Stomach smooth muscle (tissue), 2 donors: ENCODE measurements around the gene NDE1.

Experiments used
- H3K27ac ChIP-seq: one replicate; pipeline ENCODE4 v1.7.0; 2013; ENCODE audit warnings: mild to moderate bottlenecking, low read length, inconsistent platforms
- H3K27me3 ChIP-seq, 2 donors: one replicate each; pipeline ENCODE4 v1.7.0; 2013; ENCODE audit warnings: low read length in 2 of 2; ENCODE audit not compliant: insufficient read depth in 2 of 2, control insufficient read depth in 1 of 2
- H3K36me3 ChIP-seq, 2 donors: one replicate each; pipeline ENCODE4 v1.7.0; 2013; ENCODE audit warnings: low read length in 2 of 2; ENCODE audit not compliant: control insufficient read depth in 2 of 2, insufficient read depth in 2 of 2
- H3K4me1 ChIP-seq: one replicate; pipeline ENCODE4 v1.7.0; 2013; ENCODE audit warnings: low read length; ENCODE audit not compliant: control insufficient read depth, insufficient read depth
- H3K4me3 ChIP-seq, 2 donors: one replicate each; pipeline ENCODE4 v1.7.0; 2013; ENCODE audit warnings: low read length in 2 of 2
- H3K9ac ChIP-seq, 2 donors: one replicate each; pipeline ENCODE4 v1.7.0; 2013; ENCODE audit warnings: low read length in 2 of 2, mild to moderate bottlenecking in 1 of 2
- H3K9me3 ChIP-seq, 2 donors: one replicate each; pipeline ENCODE4 v1.7.0; 2013; ENCODE audit warnings: low read length in 2 of 2; ENCODE audit not compliant: control insufficient read depth in 2 of 2
- donor health status: healthy.
- donor health status: Pancreatic carcinoma.

The NDE1 gene

DNA sequence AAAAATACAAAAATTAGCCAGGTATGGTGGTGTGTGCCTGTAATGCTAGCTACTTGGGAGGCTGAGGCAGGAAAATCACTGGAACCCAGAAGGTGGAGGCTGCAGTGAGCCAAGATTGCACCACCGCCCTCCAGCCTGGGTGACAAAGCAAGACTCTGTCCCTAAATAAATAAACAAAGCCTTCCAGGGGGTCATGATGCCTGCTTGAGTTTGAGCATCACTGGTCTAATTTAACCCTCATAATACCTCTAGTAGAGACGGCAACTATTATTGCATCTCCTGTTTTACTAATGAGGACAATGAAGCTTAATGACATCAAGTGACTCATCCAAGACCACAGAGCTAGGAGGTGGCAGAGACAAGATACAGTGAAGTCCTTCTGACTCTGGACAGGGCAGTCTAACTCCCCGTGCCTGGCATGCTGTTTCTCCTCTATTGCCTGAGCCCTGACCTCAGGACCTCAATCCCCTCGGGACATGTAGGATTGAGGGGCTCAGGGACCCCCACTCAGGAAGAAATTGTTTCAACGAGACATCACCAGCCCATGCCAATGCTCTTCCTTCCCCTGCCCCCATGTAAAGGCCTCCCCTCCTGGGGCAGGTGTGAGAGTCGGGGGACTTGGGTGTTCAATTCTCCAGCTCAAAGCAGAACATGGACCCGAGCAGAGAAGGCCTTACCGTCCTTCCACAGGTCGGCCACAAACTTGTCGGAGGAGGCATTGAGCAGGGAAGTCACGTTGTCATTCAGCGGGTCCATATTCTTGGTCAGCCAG is 102.9 kb downstream of the NDE1 start:
- peak overlapping the region; percentile 76 for H3K27ac ChIP-seq
- H3K9ac ChIP-seq, result peak overlapping the region in 1 of 2 donors; percentile 29
- no peaks in the 10 kb centered on the region for H3K27me3 ChIP-seq
- H3K4me3 ChIP-seq, result no peak overlapping the region
- peaks cover 74 to 78% of the 10 kb centered on the region in 2 donors for H3K36me3 ChIP-seq
- H3K4me1 ChIP-seq, result peaks cover 36% of the 10 kb centered on the region
- H3K9me3 ChIP-seq, result no peaks in the 10 kb centered on the region

GRCh38 chr16:15754821-15755534 is 104.9 kb downstream of the NDE1 start:
- H3K9ac ChIP-seq, result no peak overlapping the region
- no peak overlapping the region for H3K4me3 ChIP-seq
- H3K27me3 ChIP-seq, result no peaks in the 10 kb centered on the region
- peak overlapping the region; percentile 41 for H3K27ac ChIP-seq
- peaks cover 70 to 75% of the 10 kb centered on the region in 2 donors for H3K36me3 ChIP-seq
- H3K4me1 ChIP-seq, result peaks cover 36% of the 10 kb centered on the region
- no peaks in the 10 kb centered on the region for H3K9me3 ChIP-seq

DNA sequence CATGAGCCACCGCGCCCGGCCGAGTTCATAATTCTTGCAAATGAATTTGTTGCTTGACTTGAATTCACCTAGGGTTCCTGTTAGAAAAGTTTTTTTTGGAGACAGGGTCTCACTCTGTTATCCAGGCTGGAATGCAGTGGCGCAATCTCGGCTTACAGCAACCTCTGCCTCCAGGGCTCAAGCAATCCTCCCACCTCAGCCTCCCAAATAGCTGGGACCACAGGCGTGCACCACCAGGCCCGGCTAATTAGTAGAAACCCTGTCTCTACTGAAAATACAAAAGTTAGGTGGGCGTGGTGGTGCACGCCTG is 107.0 kb downstream of the NDE1 start:
- Histone ChIP-seq H3K4me3 (no peak overlapping the region), H3K36me3 (peaks cover 71 to 80% of the 10 kb centered on the region in 2 donors), H3K27ac (no peak overlapping the region), H3K4me1 (peaks cover 29% of the 10 kb centered on the region), H3K9ac (no peak overlapping the region), H3K9me3 (no peaks in the 10 kb centered on the region), H3K27me3 (no peaks in the 10 kb centered on the region)

DNA sequence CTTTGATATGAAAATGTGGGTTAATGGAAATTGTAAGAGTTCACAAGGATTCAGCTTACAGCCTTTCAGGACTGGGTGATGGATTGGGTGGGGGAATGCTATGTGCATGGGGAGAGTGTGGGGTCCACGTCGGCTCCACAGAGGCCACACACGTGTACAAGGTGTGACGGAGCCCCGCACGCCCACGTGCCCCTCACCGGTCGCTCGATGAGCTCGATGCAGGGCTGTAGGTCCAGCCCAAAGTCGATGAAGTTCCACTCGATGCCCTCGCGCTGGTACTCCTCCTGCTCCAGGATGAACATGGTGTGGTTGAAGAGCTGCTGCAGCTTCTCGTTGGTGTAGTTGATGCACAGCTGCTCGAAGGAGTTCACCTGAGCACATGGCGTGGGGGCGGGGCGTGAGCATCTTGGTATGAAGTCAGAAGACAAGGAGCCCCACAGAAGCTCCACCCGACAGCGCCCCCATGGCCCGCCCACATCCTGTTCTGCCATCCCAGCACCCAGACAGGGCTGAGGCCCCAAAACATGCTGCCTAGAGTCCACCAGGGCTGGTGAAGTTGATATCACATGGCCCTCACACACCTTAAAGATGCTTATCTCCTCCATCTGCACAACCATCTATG is 107.7 kb downstream of the NDE1 start:
- Histone ChIP-seq H3K27ac (peak overlapping the region; percentile 49), H3K4me1 (peaks cover 31% of the 10 kb centered on the region), H3K4me3 (no peak overlapping the region), H3K36me3 (peaks cover 72 to 79% of the 10 kb centered on the region in 2 donors), H3K9me3 (no peaks in the 10 kb centered on the region), H3K9ac (no peak overlapping the region), H3K27me3 (no peaks in the 10 kb centered on the region)

GRCh38 chr16:15759070-15759469 is 109.0 kb downstream of the NDE1 start:
- Histone ChIP-seq H3K4me3 (no peak overlapping the region), H3K4me1 (peaks cover 33% of the 10 kb centered on the region), H3K9ac (no peak overlapping the region), H3K9me3 (no peaks in the 10 kb centered on the region), H3K27me3 (no peaks in the 10 kb centered on the region), H3K27ac (no peak overlapping the region), H3K36me3 (peaks cover 71 to 78% of the 10 kb centered on the region in 2 donors)

GRCh38 chr16:15760129-15760528 is 110.1 kb downstream of the NDE1 start:
- Histone ChIP-seq H3K27ac (peak overlapping the region; percentile 58), H3K9me3 (no peaks in the 10 kb centered on the region), H3K9ac (no peak overlapping the region), H3K36me3 (peaks cover 73 to 80% of the 10 kb centered on the region in 2 donors), H3K4me1 (peaks cover 39% of the 10 kb centered on the region), H3K27me3 (no peaks in the 10 kb centered on the region), H3K4me3 (no peak overlapping the region)

DNA sequence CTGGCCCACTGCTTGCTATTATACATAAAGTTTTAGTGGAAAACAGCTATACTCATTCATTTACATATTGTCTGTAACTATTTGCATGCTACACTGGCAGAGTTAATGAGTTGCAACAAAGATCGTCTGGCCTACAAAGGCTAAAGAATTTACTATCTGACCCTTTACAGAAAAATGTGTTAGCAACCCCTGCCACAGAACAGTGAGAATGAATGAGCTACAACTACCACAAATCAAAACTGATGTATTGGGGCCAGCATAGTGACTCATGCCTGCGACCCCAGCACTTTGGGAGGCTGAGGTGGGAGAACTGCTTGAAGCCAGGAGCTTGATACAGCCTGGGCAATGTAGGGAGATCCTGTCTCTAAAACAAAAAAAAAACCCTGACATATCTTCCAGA is 114.1 kb downstream of the NDE1 start:
- no peak overlapping the region for H3K4me3 ChIP-seq
- H3K9me3 ChIP-seq, result no peaks in the 10 kb centered on the region
- no peaks in the 10 kb centered on the region for H3K27me3 ChIP-seq
- peaks cover 64 to 67% of the 10 kb centered on the region in 2 donors for H3K36me3 ChIP-seq
- no peak overlapping the region for H3K9ac ChIP-seq
- peaks cover 52% of the 10 kb centered on the region for H3K4me1 ChIP-seq
- peak overlapping the region; percentile 31 for H3K27ac ChIP-seq

DNA sequence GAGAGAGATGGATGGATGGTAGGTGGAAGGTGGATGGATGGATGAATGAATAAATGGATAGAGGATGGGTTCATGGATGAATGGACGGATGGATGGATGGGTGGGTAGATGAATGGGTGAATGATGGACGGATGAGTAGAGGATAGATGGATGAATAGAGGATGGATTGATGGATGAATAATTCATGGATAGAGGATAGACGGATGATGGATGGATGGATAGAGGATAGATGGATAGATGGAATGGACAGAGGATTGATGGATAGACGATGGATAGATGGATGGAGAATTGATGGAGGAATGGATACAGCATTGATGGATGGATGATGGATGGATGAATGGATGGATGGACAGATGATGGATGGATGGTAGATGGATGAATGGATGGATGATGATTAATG is 115.1 kb downstream of the NDE1 start:
- Histone ChIP-seq H3K9me3 (no peaks in the 10 kb centered on the region), H3K27me3 (no peaks in the 10 kb centered on the region), H3K36me3 (peaks cover 57 to 62% of the 10 kb centered on the region in 2 donors), H3K4me3 (no peak overlapping the region), H3K4me1 (peaks cover 53% of the 10 kb centered on the region), H3K9ac (no peak overlapping the region), H3K27ac (peak overlapping the region; percentile 31)

DNA sequence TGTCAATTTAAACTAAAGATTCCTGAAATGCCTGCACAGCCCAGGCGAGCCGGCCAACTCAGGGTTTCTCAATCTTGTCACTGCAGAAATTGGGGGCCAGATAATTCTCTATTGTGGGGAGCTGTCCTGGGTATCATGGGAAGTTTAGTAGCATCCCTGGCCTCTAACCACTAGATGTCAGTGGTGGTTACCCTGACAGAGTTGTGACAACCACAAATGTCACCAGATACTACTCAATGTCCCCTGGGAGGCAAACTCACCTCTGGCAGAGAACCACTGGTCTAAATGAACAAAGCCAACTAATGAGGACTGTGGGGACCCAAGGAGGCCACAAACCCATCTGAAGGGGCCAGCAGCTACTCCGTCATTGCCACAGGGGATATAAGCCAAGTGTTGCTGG is 115.8 kb downstream of the NDE1 start:
- no peaks in the 10 kb centered on the region for H3K9me3 ChIP-seq
- H3K4me1 ChIP-seq, result peaks cover 59% of the 10 kb centered on the region

DNA sequence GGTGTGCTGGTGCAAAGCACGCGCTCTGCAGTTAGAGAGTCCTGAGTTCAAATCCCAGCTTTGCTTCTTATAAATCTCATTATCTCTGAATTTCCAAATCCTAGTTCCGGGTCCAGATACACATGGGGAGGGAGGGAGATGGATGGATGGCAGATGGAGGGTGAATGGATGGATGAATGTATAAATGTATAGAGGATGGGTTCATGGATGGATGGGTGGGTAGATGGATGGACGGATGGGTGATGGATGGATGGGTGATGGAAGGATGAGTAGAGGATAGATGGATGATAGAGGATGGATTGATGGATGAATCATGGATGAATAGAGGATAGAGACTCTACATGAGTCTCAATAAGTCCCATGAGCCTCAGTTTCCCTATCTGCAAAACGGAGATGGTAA is 116.9 kb downstream of the NDE1 start:
- H3K4me3 ChIP-seq, result no peak overlapping the region
- no peaks in the 10 kb centered on the region for H3K9me3 ChIP-seq
- H3K9ac ChIP-seq, result no peak overlapping the region
- no peaks in the 10 kb centered on the region for H3K27me3 ChIP-seq
- peaks cover 63% of the 10 kb centered on the region for H3K4me1 ChIP-seq
- H3K27ac ChIP-seq, result peak overlapping the region; percentile 58
- peaks cover 59 to 67% of the 10 kb centered on the region in 2 donors for H3K36me3 ChIP-seq

More for the DNA sequence above, 115.8 kb downstream of the NDE1 start:
- no peaks in the 10 kb centered on the region for H3K27me3 ChIP-seq
- peak overlapping the region; percentile 58 for H3K27ac ChIP-seq
- H3K4me3 ChIP-seq, result no peak overlapping the region
- H3K9ac ChIP-seq, result no peak overlapping the region
- H3K36me3 ChIP-seq, result peaks cover 57 to 64% of the 10 kb centered on the region in 2 donors
